Metanephros (tissue), 1 donor: ENCODE results near the gene RNF150. TPM values are rescaled to one million over a fixed set of nuclear protein-coding genes. Genes with fewer than 3 reads are reported as not detected.

Experiments
- total RNA-seq: library from RNA; depleted of rRNA; stranded (reverse); fragments of >200 nt; gene quantifications from one replicate; pipeline ENCODE4 v1.2.3, GENCODE V29; 2014

The RNF150 gene
- 47.2 TPM for total RNA-seq

GRCh38 chr4:141133146-141133998, at the start of gene RNF150:
TSS of gene RNF150 (minus strand) at chr4:141133469.

Other genes starting within 250 kb of the RNF150 start
- gene ZNF330, start 87.4 kb upstream of the RNF150 start, total RNA-seq: 33.8 TPM